Measurements from ENCODE around the gene FOXQ1.

Gene FOXQ1, protein sequence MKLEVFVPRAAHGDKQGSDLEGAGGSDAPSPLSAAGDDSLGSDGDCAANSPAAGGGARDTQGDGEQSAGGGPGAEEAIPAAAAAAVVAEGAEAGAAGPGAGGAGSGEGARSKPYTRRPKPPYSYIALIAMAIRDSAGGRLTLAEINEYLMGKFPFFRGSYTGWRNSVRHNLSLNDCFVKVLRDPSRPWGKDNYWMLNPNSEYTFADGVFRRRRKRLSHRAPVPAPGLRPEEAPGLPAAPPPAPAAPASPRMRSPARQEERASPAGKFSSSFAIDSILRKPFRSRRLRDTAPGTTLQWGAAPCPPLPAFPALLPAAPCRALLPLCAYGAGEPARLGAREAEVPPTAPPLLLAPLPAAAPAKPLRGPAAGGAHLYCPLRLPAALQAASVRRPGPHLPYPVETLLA

DNA sequence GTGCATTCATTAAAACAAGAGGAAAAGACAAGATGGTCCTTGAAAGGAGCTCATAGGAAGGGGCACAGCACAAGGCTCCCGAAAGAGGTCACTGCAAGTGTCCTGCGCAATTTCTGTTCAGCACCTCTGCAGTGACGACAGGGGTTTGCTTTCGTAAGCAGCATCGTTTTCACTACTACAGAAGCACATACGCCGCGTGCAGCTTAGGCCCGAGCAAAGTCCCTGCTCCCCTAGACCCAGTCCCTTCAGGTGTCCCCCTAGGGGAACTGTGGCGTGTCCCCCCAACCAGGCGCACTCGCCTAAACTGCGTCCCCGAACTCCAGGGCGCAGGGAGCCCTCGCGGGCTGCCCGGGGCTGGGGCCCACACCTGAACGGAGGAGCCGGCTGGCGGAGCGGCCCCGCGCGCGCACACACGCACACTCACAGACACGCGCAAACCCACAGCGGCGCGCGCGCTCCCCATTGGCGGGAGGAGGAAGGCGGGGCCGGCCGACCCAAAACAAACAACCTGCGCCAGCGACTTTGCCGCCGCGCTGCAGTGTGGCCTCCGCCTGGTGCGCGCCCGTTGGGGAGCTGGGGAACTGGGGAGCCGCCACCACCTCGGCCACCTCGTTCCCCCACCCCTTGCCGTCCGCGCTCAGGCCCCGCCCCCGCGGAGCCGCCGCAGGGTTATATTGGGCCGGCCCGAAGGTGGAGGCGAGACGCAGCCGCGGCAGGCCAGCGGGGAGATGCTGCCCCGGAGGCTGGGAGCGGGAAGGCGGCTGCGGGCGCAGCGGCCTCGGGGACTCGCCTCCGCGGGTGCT, at the start of gene FOXQ1:
Gene FOXQ1, plus strand, starts transcription at position 699 of the 803 bp plus-strand sequence. CDS start 607 bp downstream, outside the sequence.
- peak; percentile 28 for DNase-seq (ENCODE audit: low read depth)

GRCh38 chr6:1262704-1263038, 49.2 kb upstream of the FOXQ1 start:
- DNase-seq (ENCODE audit: low read depth), result no peak

DNA sequence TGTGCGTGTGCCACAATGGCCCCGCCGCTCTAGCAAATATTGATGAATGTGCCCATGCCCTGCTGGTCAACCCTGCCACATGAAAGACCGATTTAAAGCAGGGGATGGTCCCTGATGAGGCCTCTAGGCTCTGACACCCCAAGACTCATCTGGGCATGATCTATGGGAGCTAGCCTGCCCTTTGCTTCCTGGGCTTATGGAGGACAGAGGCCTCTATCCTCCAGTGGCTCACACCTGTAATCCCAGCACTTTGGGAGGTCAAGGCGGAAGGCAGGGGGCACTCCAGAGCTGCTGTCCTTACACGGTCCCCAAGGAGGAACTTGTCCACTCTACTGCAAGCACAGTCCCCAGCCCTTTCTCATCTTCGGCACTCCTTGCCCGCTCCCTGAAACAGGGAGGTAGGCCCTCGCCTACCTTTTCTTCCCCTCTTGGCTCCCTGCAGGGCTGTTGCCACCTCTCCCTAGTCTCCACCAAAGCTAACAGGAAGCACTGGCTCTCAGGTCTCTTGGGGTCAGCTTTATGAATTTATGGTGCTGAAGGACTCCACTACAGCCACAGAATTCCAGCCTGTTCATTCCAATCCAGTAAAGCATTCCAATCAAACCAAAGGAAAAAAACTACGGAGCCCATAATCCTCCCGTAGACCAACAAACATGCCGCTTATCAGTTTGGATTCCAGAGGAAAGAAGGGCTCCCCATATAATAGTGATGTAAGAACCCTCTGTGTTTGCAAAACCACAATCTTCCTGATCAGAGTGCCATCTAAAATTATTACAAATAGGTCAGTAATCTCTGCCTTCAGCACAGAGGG, 48.7 kb upstream of the FOXQ1 start:
- DNase-seq (ENCODE audit: low read depth), result peak; percentile 92

DNA sequence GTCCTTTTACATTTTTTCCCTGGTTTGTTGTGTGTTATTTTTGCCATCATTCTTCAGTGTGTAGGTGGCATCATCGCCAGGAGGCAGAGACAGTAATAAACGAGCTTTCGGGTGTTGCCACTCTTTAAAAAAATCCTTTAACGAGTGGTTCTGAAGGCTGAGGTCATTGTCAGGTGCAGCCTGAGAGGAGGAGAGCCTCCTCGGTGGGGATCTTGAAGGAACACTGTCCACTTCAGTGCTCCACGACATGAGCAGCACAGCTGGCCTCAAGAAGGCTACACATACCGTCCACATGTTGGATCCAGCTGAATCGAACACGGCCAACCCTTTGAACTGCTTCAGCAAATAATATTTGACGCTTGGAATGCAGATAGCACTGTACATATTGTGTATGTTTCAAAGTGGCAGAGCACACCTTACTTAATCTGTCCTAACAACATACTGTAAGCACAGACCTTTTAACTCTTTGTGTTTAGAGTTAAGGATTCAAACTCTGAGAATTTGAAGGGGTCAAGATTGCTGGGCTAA, 48.0 kb upstream of the FOXQ1 start:
- DNase-seq (ENCODE audit: low read depth), result no peak

GRCh38 chr6:1264619-1265445, 47.1 kb upstream of the FOXQ1 start:
- DNase-seq (ENCODE audit: low read depth), result no peak

- no peak for DNase-seq (ENCODE audit: low read depth)
Measured at GRCh38 chr6:1266686-1267056, 45.2 kb upstream of the FOXQ1 start.

DNA sequence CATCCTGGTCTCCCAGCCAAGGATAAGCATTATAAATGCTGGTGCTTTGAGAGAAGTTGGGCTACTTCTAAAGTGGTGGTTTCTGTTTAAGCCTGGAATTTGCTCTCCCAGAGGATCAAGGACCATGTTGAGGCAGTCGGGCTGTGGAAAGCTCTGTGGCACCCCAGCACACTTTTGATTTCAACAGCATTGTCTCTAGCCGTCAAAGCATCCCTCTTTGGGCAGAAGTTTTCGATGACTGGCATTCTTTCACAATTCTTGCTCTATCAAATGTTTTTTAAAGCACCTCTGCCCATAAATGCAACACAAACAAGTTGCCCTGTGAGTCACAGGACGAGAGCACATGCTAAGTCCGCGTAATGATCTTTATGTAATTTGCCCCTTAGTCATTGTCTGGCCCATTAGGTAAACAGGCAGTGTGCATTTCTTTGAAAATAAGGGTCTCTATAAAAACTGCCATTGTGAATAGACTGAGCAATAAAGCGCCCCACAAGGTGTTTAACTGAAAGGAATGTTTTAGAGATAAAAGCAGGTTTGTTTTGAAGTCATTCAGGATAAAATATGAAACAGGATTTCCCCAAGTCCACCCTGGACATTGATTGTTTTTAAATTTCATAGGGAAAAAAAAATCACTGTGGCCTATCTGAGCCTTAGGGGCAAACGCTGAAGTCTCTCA, 44.7 kb upstream of the FOXQ1 start:
- peak; percentile 92 for DNase-seq (ENCODE audit: low read depth)

GRCh38 chr6:1267790-1268762, 43.8 kb upstream of the FOXQ1 start:
- DNase-seq (ENCODE audit: low read depth), result peak; percentile 14

DNA sequence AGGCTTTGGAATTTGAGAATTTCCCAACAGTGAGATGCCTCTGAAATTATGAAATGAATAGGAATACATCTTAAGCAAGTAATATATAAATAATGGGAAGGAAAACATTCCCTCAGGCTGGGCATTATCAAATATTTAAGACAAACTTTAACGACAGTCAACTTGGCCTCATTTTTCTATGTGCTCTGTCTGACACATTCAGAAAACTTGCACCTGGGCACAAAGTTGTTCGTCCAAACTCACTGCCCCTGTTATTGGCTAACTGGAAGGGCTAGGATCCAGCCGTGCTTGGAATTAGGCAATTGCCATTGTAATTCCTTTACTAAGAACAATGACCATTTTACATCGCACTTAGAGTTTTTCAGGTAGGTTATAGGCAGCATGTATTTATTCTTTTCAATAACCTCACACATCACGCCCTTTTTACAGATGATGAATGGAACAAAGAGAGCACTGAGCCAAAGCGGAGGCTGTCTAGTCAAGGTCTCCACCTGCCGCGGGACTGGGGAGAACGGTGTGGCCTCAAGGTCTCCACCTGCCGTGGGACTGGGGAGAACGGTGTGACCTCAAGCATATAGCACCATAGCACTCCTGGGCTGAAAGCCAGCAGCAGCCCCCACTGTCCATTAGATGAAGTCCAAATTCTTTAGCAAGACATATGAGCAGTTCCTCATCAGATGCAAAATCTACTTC, 40.7 kb upstream of the FOXQ1 start:
- DNase-seq (ENCODE audit: low read depth), result peak; percentile 37

DNA sequence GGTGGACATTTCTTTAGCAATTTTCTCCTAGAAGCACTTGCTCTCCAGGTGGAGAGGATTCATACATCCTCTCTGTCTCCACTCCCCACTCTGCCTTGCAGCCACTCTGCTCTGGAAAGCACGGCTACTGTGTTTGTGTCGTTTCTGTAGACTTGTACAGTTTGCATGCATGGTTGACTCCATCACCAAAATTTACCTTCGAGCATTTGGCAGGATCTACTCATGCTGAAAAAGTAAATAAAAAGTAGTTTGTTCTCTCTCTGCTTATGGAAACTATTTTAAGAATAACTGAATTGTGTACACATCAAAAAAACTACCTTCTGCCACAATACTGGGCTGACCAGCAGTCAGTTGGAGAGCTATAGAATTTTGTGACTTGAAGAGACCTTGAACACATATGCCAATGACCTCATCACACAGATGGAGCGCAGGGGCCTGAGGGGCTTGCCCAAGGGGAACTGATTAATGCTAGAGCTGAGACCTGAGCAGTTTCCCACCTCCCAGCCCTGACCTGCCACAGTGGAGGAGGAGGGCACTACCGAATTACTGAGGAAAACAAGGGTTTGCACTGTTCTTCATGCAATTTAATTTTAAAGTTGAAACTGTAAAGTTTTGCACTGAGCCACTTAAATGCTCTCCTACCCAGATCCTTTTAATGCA, 33.7 kb upstream of the FOXQ1 start:
- DNase-seq (ENCODE audit: low read depth), result no peak

DNA sequence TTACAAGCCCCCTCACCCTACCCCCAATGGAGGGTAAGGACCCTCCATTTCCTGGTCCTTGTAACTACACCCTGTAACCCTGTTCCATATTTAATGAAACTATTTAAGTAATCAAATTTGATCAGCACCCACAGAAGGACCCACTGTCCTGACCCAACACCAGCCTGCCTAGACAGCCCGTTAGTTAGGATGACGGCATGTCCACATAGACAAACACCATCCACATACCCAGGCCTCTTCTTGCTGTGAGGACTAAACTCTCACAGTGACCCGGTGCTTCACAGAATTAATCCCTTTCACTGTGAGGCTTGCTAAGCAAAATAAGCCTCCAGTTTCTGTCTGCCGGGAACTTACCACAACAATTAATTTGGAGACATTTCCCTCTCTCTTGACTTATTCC, 32.8 kb upstream of the FOXQ1 start:
- no peak for DNase-seq (ENCODE audit: low read depth)

- no peak for DNase-seq (ENCODE audit: low read depth)
Measured at GRCh38 chr6:1280666-1281300, 31.1 kb upstream of the FOXQ1 start.

DNA sequence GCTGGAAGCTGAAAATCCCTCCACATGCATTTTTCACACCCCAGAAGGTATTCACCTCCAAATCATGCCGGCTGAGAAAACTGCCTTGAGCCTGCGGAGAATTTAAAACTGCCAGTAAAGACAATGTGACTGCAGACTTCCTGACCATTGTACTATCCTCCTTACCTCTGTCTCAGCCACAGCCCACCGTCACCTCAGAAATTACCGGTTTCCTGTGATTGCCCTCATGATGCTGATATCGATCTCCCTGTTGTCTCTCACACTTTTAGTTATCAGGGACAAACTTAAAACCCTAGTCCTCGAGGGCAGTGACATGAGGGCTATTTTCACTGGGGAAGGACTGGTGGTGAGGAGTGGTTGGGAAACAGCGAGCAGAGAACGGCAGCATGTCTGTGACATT, 30.2 kb upstream of the FOXQ1 start:
- DNase-seq (ENCODE audit: low read depth), result no peak

- DNase-seq (ENCODE audit: low read depth), result no peak
Measured at GRCh38 chr6:1283501-1283900, 28.4 kb upstream of the FOXQ1 start.

GRCh38 chr6:1285556-1285955, 26.3 kb upstream of the FOXQ1 start:
- no peak for DNase-seq (ENCODE audit: low read depth)

DNA sequence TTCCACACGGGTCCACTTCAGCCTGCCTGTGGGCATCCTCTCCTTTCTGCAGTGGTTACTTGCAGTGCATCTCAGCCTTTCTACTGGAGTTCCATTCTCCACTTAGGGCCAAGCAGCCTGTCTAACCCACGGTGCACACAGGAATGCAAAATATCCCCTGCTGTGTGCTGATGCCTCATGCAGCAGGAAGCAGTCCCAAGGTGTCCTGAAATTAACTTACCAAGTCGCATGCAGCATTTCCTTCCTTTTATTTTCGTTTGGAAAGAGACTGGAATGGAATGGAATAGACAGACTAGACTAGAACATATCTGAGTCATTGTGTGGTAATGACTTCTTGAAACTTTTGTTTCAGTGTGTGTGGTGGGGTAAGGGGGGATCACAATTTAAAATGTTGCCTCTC, 25.9 kb upstream of the FOXQ1 start:
- DNase-seq (ENCODE audit: low read depth), result peak; percentile 58

GRCh38 chr6:1287103-1287591, 24.8 kb upstream of the FOXQ1 start:
- DNase-seq (ENCODE audit: low read depth), result peak; percentile 96

DNA sequence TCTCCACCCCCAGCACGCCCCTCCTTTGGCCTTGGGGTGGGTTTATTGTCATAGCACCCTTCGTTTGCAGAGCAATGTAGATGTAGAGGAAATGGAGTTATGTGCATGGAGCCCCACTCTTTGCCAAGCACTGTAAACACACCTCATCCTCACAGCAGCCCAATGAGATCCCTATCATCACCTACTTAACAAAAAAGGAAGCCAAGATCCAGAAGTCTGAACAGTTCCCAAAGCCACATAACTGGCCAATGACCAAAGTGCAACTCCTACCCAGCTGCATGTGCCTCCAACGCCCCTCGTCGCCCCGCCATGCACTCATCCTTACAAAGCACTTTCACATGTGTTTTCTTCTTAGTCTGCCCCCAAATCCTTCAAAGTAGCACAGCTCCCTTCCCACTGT, 21.8 kb upstream of the FOXQ1 start:
- DNase-seq (ENCODE audit: low read depth), result no peak
